H9 (cell line): ENCODE data around the gene DNAJB9. TPM values are rescaled to one million over a fixed set of nuclear protein-coding genes. Genes with fewer than 3 reads are reported as not detected.

Experiments used
- DNase-seq: peaks from one replicate; pipeline ENCODE4 v3.0.0-alpha.2; 2017
- H2AFZ ChIP-seq: one replicate; pipeline ENCODE4 v1.6.1; 2013; ENCODE audit warnings: mild to moderate bottlenecking, low read length, control low read depth, moderate library complexity
- H2AK5ac ChIP-seq: 2 replicates; pipeline ENCODE4 v1.6.1; 2013; ENCODE audit warnings: low read length, control low read depth, mixed read lengths; ENCODE audit not compliant: insufficient read length
- H2BK120ac ChIP-seq: one replicate; pipeline ENCODE4 v1.6.1; 2013; ENCODE audit warnings: low read depth, mild to moderate bottlenecking, low read length, control low read depth, inconsistent platforms; ENCODE audit not compliant: poor library complexity, severe bottlenecking
- H2BK12ac ChIP-seq: 2 replicates; pipeline ENCODE4 v1.6.1; 2013; ENCODE audit warnings: low read length, control low read depth, mixed read lengths, low read depth; ENCODE audit not compliant: insufficient read length
- H2BK15ac ChIP-seq: 2 replicates; pipeline ENCODE4 v1.6.1; 2013; ENCODE audit warnings: low read depth, low read length, control low read depth
- H2BK20ac ChIP-seq: one replicate; pipeline ENCODE4 v1.6.1; 2013; ENCODE audit warnings: low read depth, mild to moderate bottlenecking, low read length, control low read depth, inconsistent platforms; ENCODE audit not compliant: poor library complexity, severe bottlenecking
- H2BK5ac ChIP-seq: 2 replicates; pipeline ENCODE4 v1.6.1; 2013; ENCODE audit warnings: low read length, control low read depth, mixed read lengths; ENCODE audit not compliant: insufficient read length
- H3K14ac ChIP-seq: 2 replicates; pipeline ENCODE4 v1.6.1; 2013; ENCODE audit warnings: low read length, control low read depth; ENCODE audit not compliant: insufficient read depth
- H3K18ac ChIP-seq: 2 replicates; pipeline ENCODE4 v1.6.1; 2013; ENCODE audit warnings: low read depth, mild to moderate bottlenecking, mixed read lengths, low read length, control low read depth; ENCODE audit not compliant: insufficient read length
- H3K23ac ChIP-seq: 2 replicates; pipeline ENCODE4 v1.6.1; 2013; ENCODE audit warnings: low read length, control low read depth, mixed read lengths, low read depth; ENCODE audit not compliant: insufficient read length
- H3K23me2 ChIP-seq: 2 replicates; pipeline ENCODE4 v1.6.1; 2013; ENCODE audit warnings: low read depth, mild to moderate bottlenecking, mixed read lengths, low read length, control low read depth; ENCODE audit not compliant: insufficient read length, poor library complexity, severe bottlenecking
- H3K27ac ChIP-seq: 2 replicates; pipeline ENCODE4 v1.5.1; 2013; ENCODE audit warnings: low read length, control low read depth, mixed read lengths, low read depth; ENCODE audit not compliant: insufficient read length
- H3K27me3 ChIP-seq: 2 replicates; pipeline ENCODE4 v1.6.1; 2013; ENCODE audit warnings: low read length, control low read depth, inconsistent platforms; ENCODE audit not compliant: insufficient read depth
- H3K4ac ChIP-seq: 2 replicates; pipeline ENCODE4 v1.6.1; 2013; ENCODE audit warnings: low read depth, mild to moderate bottlenecking, control low read depth, inconsistent platforms, low read length, moderate library complexity
- H3K4me1 ChIP-seq: 2 replicates; pipeline ENCODE4 v1.6.1; 2013; ENCODE audit warnings: low read length, control low read depth, inconsistent platforms; ENCODE audit not compliant: insufficient read depth
- H3K4me2 ChIP-seq: 2 replicates; pipeline ENCODE4 v1.6.1; 2013; ENCODE audit warnings: low read length, control low read depth, mixed read lengths; ENCODE audit not compliant: insufficient read length, insufficient read depth
- H3K56ac ChIP-seq: 2 replicates; pipeline ENCODE4 v1.6.1; 2013; ENCODE audit warnings: low read depth, mild to moderate bottlenecking, mixed read lengths, low read length, control low read depth; ENCODE audit not compliant: insufficient read length
- H3K79me1 ChIP-seq: 2 replicates; pipeline ENCODE4 v1.6.1; 2013; ENCODE audit warnings: low read depth, mild to moderate bottlenecking, moderate library complexity, low read length, control low read depth, inconsistent platforms; ENCODE audit not compliant: insufficient read depth, poor library complexity, severe bottlenecking
- H3K79me2 ChIP-seq: 2 replicates; pipeline ENCODE4 v1.6.1; 2013; ENCODE audit warnings: low read length, control low read depth, inconsistent platforms; ENCODE audit not compliant: insufficient read depth
- H3K9ac ChIP-seq: 2 replicates; pipeline ENCODE4 v1.6.1; 2013; ENCODE audit warnings: low read length, control low read depth, mixed read lengths; ENCODE audit not compliant: insufficient read length; ENCODE audit errors: extremely low read depth
- H3K9me3 ChIP-seq: one replicate; pipeline ENCODE4 v1.6.1; 2013; ENCODE audit warnings: low read depth, low read length, inconsistent platforms; ENCODE audit not compliant: control insufficient read depth
- H3T11ph ChIP-seq: one replicate; pipeline ENCODE4 v1.6.1; 2013; ENCODE audit warnings: mild to moderate bottlenecking, low read length, control low read depth, inconsistent platforms
- H4K20me1 ChIP-seq: one replicate; pipeline ENCODE4 v1.6.1; 2013; ENCODE audit not compliant: control insufficient read depth, insufficient read length, insufficient read depth
- H4K5ac ChIP-seq: 2 replicates; pipeline ENCODE4 v1.6.1; 2013; ENCODE audit warnings: low read depth, mild to moderate bottlenecking, mixed read lengths, low read length, control low read depth; ENCODE audit not compliant: insufficient read length
- H4K8ac ChIP-seq: replicated peaks from 2 replicates; pipeline ENCODE4 v1.6.1; 2013; ENCODE audit warnings: low read length, control low read depth, mixed read lengths, low read depth; ENCODE audit not compliant: insufficient read length
- H4K91ac ChIP-seq: 2 replicates; pipeline ENCODE4 v1.6.1; 2013; ENCODE audit warnings: low read depth, mild to moderate bottlenecking, moderate library complexity, mixed read lengths, low read length, control low read depth; ENCODE audit not compliant: insufficient read length
- H3K27ac Mint-ChIP-seq, 3 experiments: 2 replicates in 2 of 3; 3 replicates in 1 of 3; pipeline ENCODE4 v1.8.0; 2020 to 2021; ENCODE audit warnings: mixed read lengths in 3 of 3, mild to moderate bottlenecking in 1 of 3, moderate library complexity in 1 of 3
- H3K27me3 Mint-ChIP-seq: 2 replicates; pipeline ENCODE4 v1.8.0; 2021; ENCODE audit warnings: low read depth, mild to moderate bottlenecking, moderate library complexity, mixed read lengths
- H3K36me3 Mint-ChIP-seq, 3 experiments: 2 replicates in 2 of 3; 3 replicates in 1 of 3; pipeline ENCODE4 v1.8.0; 2020 to 2021; ENCODE audit warnings: low read depth in 3 of 3, mixed read lengths in 3 of 3; ENCODE audit not compliant: insufficient read depth in 1 of 3
- H3K4me1 Mint-ChIP-seq, 2 experiments: 2 replicates each; pipeline ENCODE4 v1.8.0; 2020; ENCODE audit warnings: mixed read lengths in 2 of 2
- H3K4me3 Mint-ChIP-seq, 2 experiments: 2 replicates in 1 of 2; 3 replicates in 1 of 2; pipeline ENCODE4 v1.8.0; 2020 to 2021; ENCODE audit warnings: mild to moderate bottlenecking in 2 of 2, mixed read lengths in 2 of 2, moderate library complexity in 1 of 2
- H3K9me3 Mint-ChIP-seq, 2 experiments: 2 replicates in 1 of 2; 3 replicates in 1 of 2; pipeline ENCODE4 v1.8.0; 2020; ENCODE audit warnings: mild to moderate bottlenecking in 2 of 2, mixed read lengths in 2 of 2, moderate library complexity in 1 of 2
- CTCF ChIP-seq: fragments of 200-600 bp; sonication (generic); conservative IDR thresholded peaks from 3 replicates; pipeline ENCODE4 v1.8.0; 2021; ENCODE audit warnings: antibody characterized with exemption, mild to moderate bottlenecking
- WGBS: extraction: QIAGEN DNeasy Blood & Tissue Kit; methylation state at CpG from one replicate; pipeline ENCODE4 v1.1.7; 2013; ENCODE audit warnings: missing lambda C conversion rate, low lambda C conversion rate, mixed read lengths; ENCODE audit not compliant: insufficient read length; ENCODE audit errors: extremely low coverage; 5-methylcytosine and 5-hydroxymethylcytosine counted together
- total RNA-seq: library from RNA; stranded (reverse); gene quantifications from 2 replicates; pipeline ENCODE4 v1.2.1, GENCODE V29; 2021

Gene DNAJB9
- total RNA-seq, 1 experiment from 2014 or later = 11.3 TPM

DNA sequence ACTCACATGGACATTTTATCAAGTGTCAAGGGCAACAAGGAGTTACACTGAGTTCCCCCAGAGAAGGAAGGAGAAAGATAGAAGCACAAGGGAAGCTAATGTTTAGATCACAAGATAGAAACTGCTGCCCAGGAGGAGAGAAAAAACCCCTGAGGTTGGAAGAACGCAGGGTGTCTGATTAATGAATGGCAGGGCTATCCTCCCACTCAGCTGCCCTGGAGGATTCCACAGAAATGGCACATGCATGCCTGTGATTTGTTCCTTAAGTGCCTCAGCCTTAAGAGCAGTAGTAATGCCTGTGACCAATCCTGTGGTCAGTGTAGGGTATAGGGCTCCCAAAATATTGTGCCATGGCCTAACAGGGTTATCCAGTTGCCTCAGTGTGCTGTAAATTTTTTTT, 20.2 kb downstream of the DNAJB9 start:
- H4K8ac ChIP-seq = no peak overlapping the region
- Mint-ChIP-seq H3K27me3 (peaks cover 4% of the 10 kb centered on the region; the same call in 1 of the 2 replicates), H3K9me3 (no peaks in the 10 kb centered on the region), H3K4me1 (peaks cover 15 to 20% of the 10 kb centered on the region in 2 experiments), H3K36me3 (no peaks in the 10 kb centered on the region), H3K4me3 (no peak overlapping the region), H3K27ac (no peak overlapping the region)
- no peak overlapping the region for H3T11ph ChIP-seq
- H3K79me2 ChIP-seq = no peaks in the 10 kb centered on the region
- no peaks in the 10 kb centered on the region for H4K20me1 ChIP-seq
- no peak overlapping the region for H2BK15ac ChIP-seq
- H2BK12ac ChIP-seq = no peak overlapping the region
- H3K4me2 ChIP-seq = no peak overlapping the region
- DNase-seq = no peak
- H3K4ac ChIP-seq = no peak overlapping the region
- no CpG with 5 or more reads among the region's 1 CpG for WGBS
- H2BK120ac ChIP-seq = no peak overlapping the region
- no peak for TF ChIP-seq CTCF
- no peak overlapping the region for H4K5ac ChIP-seq
- H3K4me1 ChIP-seq = no peaks in the 10 kb centered on the region
- no peak overlapping the region for H2BK20ac ChIP-seq
- no peak overlapping the region for H3K14ac ChIP-seq
- H3K18ac ChIP-seq = no peak overlapping the region
- no peaks in the 10 kb centered on the region for H3K9me3 ChIP-seq
- H2BK5ac ChIP-seq = no peak overlapping the region
- no peaks in the 10 kb centered on the region for H3K79me1 ChIP-seq
- no peak overlapping the region for H3K23ac ChIP-seq
- H3K27me3 ChIP-seq = no peaks in the 10 kb centered on the region
- no peak overlapping the region for H3K56ac ChIP-seq
- no peaks in the 10 kb centered on the region for H3K23me2 ChIP-seq
- H3K9ac ChIP-seq = no peak overlapping the region
- no peak overlapping the region for H2AFZ ChIP-seq
- H4K91ac ChIP-seq = no peak overlapping the region
- no peak overlapping the region for H3K27ac ChIP-seq
- no peak overlapping the region for H2AK5ac ChIP-seq
